ENCODE data around the gene BNC2.

DNA sequence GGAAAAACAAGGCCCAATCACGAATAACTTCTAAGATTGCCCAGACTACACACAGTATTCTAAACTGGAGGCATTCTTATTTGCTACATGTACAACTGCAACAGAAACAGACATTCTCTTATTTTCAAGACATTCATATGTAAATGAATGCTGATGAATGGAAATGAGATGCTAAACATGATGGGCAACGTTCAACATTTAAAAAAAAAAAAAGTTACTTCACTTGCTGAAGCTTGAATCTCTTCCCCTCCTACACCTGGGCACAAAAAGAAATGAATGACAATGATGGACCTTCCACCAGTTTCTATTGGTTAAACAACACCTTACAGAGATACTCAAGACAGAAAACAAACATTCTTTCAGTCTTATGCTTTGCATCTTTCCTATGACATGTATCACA is 160.5 kb downstream of the BNC2 start:
- TF ChIP-seq, protein P1, sequence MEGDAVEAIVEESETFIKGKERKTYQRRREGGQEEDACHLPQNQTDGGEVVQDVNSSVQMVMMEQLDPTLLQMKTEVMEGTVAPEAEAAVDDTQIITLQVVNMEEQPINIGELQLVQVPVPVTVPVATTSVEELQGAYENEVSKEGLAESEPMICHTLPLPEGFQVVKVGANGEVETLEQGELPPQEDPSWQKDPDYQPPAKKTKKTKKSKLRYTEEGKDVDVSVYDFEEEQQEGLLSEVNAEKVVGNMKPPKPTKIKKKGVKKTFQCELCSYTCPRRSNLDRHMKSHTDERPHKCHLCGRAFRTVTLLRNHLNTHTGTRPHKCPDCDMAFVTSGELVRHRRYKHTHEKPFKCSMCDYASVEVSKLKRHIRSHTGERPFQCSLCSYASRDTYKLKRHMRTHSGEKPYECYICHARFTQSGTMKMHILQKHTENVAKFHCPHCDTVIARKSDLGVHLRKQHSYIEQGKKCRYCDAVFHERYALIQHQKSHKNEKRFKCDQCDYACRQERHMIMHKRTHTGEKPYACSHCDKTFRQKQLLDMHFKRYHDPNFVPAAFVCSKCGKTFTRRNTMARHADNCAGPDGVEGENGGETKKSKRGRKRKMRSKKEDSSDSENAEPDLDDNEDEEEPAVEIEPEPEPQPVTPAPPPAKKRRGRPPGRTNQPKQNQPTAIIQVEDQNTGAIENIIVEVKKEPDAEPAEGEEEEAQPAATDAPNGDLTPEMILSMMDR (CRISPR knock-in tag; IDR thresholded peaks at IDR 0.05): no peak
- TF ChIP-seq PHF8 (CRISPR knock-in tag; IDR thresholded peaks at IDR 0.05): no peak
